GM12892 (cell line): ENCODE data around the gene GCK.
"Not testable (repeated sequence)": the region's sequence is repeated elsewhere in the genome, so short reads cannot be mapped to it uniquely, and the experiment has no call there.

Experiments used
- DNase-seq: peaks from one replicate; pipeline ENCODE4 v3.0.0; 2011; ENCODE audit not compliant: insufficient read length
- FAIRE-seq: peaks from 2 replicates; lab custom pipeline; 2011; peaks lifted over from hg19 to GRCh38; lab: Jason Lieb, UNC
- POLR2A ChIP-seq: IDR thresholded peaks from 2 replicates; pipeline ENCODE4 v1.6.1; 2011; ENCODE audit warnings: low read depth, low read length, control low read depth
- POLR2AphosphoS5 ChIP-seq: IDR thresholded peaks from 2 replicates; pipeline ENCODE4 v1.6.1; 2011; ENCODE audit warnings: low read depth, low read length, control low read depth
- TAF1 ChIP-seq: IDR thresholded peaks from 2 replicates; pipeline ENCODE4 v1.6.1; 2011; ENCODE audit warnings: low read depth, mild to moderate bottlenecking, control low read depth, low read length, borderline replicate concordance

The GCK gene

GRCh38 chr7:44185729-44186128 lies 3.5 kb downstream of the GCK start:
- no peak for FAIRE-seq
- TF ChIP-seq POLR2AphosphoS5 = no peak
- TF ChIP-seq TAF1 = no peak
- TF ChIP-seq POLR2A = no peak

GRCh38 chr7:44184873-44185446 lies 4.3 kb downstream of the GCK start:
- DNase-seq (no peak), FAIRE-seq (no peak)
- TF ChIP-seq POLR2AphosphoS5 (no peak), POLR2A (no peak), TAF1 (no peak)

More at GRCh38 chr7:44185729-44186128, 3.5 kb downstream of the GCK start:
- no peak for DNase-seq

- FAIRE-seq (no peak), DNase-seq (no peak)
- TF ChIP-seq POLR2A = no peak
- TF ChIP-seq TAF1 = no peak
- TF ChIP-seq POLR2AphosphoS5 = no peak
Observed at GRCh38 chr7:44184206-44184872, 4.9 kb downstream of the GCK start.

GRCh38 chr7:44183386-44183785 lies 5.9 kb downstream of the GCK start:
- DNase-seq = no peak
- FAIRE-seq = no peak
- TF ChIP-seq POLR2A (no peak), POLR2AphosphoS5 (no peak), TAF1 (no peak)

GRCh38 chr7:44182827-44183226 lies 6.4 kb downstream of the GCK start:
- FAIRE-seq (no peak), DNase-seq (no peak)
- TF ChIP-seq POLR2A (no peak), POLR2AphosphoS5 (no peak)

- no peak for TF ChIP-seq POLR2AphosphoS5
- no peak for TF ChIP-seq POLR2A
- no peak for TF ChIP-seq TAF1
- DNase-seq = no peak
- no peak for FAIRE-seq
Observed at GRCh38 chr7:44180631-44181030, 8.6 kb downstream of the GCK start.

GRCh38 chr7:44177570-44178131 lies 11.6 kb downstream of the GCK start:
- TF ChIP-seq POLR2AphosphoS5 (no peak), POLR2A (no peak), TAF1 (no peak)
- DNase-seq = no peak
- no peak for FAIRE-seq

GRCh38 chr7:44176486-44176885 lies 12.8 kb downstream of the GCK start:
- TF ChIP-seq TAF1 = no peak
- TF ChIP-seq POLR2AphosphoS5 = no peak
- TF ChIP-seq POLR2A = no peak
- DNase-seq = no peak
- no peak for FAIRE-seq

GRCh38 chr7:44175730-44176129 lies 13.5 kb downstream of the GCK start:
- DNase-seq (no peak), FAIRE-seq (no peak)
- TF ChIP-seq POLR2A (no peak), POLR2AphosphoS5 (no peak), TAF1 (no peak)

GRCh38 chr7:44174694-44174948 lies 14.6 kb downstream of the GCK start:
- DNase-seq, FAIRE-seq: not testable (repeated sequence)

GRCh38 chr7:44173911-44174693 lies 15.1 kb downstream of the GCK start:
- DNase-seq = no peak
- no peak for FAIRE-seq
- TF ChIP-seq TAF1 (no peak), POLR2A (no peak), POLR2AphosphoS5 (no peak)
